ENCODE data around the gene BCL2L14. TPM values are rescaled to one million over a fixed set of nuclear protein-coding genes. Genes with fewer than 3 reads are reported as not detected.

The BCL2L14 gene
- total RNA-seq, 1 experiment from 2014 or later: 0.30 TPM

DNA sequence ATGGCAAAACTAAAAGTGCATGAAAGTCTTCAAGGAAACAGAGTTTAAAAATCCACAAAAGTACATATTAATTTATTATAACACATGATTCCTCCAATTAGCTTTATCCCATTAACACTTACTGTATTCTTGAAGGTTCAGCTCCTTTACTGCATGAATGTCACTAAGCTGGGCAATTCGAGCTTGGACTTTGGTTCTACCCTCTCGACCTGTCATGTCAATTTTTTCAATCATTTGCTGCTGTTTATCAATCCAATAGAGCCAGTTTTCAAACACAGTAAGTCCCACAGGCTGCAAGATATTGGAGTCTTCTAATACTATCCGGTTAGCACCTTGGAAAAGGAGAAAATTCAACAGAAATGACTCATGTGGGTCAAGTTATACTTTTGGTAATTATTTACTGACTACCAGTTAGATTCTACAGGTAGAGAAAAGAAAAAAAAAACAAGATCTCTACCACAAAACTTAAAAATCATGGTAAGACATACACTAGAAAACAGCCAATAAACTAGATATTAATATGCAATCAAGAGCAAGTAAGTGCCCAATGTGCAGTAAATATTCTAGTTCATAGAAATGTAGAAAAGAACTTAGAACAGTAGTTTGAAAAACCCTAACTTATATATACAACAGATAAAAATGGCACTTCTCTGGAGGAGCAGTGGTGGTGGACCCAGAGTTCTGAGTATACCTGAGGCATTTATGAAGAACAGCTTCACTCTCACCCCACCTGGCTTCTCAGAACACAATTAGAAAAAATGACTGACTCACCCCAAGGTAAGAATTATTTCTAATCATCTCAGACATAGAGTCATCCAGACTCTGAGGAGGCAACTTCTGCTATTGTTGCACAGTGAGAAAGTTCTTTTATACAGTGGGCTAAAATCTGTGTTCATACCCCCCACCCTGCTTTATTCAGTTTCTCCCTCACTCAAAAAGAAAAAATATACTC, 67.7 kb downstream of the BCL2L14 start:
- Histone ChIP-seq H3K36me3 (ENCODE audit: control insufficient read depth in 1 of 2, insufficient read depth in 2 of 2, low read length in 2 of 2) (0 out of 4 replicates have a peak, but pooled peaks cover 0 to 2% of the 10 kb centered on the region in 2 experiments), H3K79me2 (ENCODE audit: insufficient read depth, low read length) (no peaks in the 10 kb centered on the region), H3K27ac (ENCODE audit: low read depth, low read length) (no peak overlapping the region), H3K9me3 (ENCODE audit: control insufficient read depth in 1 of 2, insufficient read depth in 1 of 2, low read depth in 1 of 2, low read length in 2 of 2) (no peaks in the 10 kb centered on the region), H4K20me1 (ENCODE audit: insufficient read depth) (no peaks in the 10 kb centered on the region), H3K4me2 (ENCODE audit: low read length) (no peak overlapping the region), H3K27me3 (ENCODE audit: insufficient read depth, low read length) (no peaks in the 10 kb centered on the region), H3K9me2 (ENCODE audit: insufficient read depth) (no peaks in the 10 kb centered on the region), H3K9ac (ENCODE audit: low read length) (no peak overlapping the region), H2AFZ (ENCODE audit: low read depth, low read length, poor library complexity, severe bottlenecking) (no peak overlapping the region), H3K4me3 (replicated peaks in 1 of 2; ENCODE audit: low read depth in 1 of 2, low read length in 2 of 2) (no peak overlapping the region), H3K4me1 (ENCODE audit: control insufficient read depth in 1 of 2, insufficient read depth in 2 of 2, low read length in 2 of 2) (no peaks in the 10 kb centered on the region)
- RAD21 ChIA-PET (ENCODE audit: low non-redundant PET in 1 of 2, low total read pairs in 2 of 2, uncharacterized antibody in 2 of 2, unreplicated experiment in 2 of 2): no interaction called here
- DNase-seq (ENCODE audit: low read depth, low spot score) (no peak), ATAC-seq (no peak)
- TF ChIP-seq SIN3A (IDR thresholded peaks at IDR 0.05; ENCODE audit: low read depth) (no peak), EZH2phosphoT487 (IDR thresholded peaks at IDR 0.05; ENCODE audit: borderline replicate concordance) (no peak), CEBPB (IDR thresholded peaks at IDR 0.05; ENCODE audit: low read depth) (no peak), POLR2A (IDR thresholded peaks at IDR 0.05; ENCODE audit: borderline replicate concordance, extremely low read depth, insufficient read depth, insufficient read length) (no peak), FOSL1 (IDR thresholded peaks at IDR 0.05; ENCODE audit: low read depth) (no peak), JUND (IDR thresholded peaks at IDR 0.05) (no peak), ELF1 (IDR thresholded peaks at IDR 0.05; ENCODE audit: borderline replicate concordance, low read depth) (no peak), POLR2AphosphoS5 (IDR thresholded peaks at IDR 0.05; ENCODE audit: low read depth, low read length) (no peak), SRF (IDR thresholded peaks at IDR 0.05; ENCODE audit: low read depth) (no peak), ZNF274 (IDR thresholded peaks at IDR 0.05; ENCODE audit: low read depth, low read length) (no peak), ZFX (IDR thresholded peaks at IDR 0.05) (no peak), YY1 (IDR thresholded peaks at IDR 0.05; ENCODE audit: extremely low read depth, insufficient replicate concordance, low read depth, low read length) (no peak), EZH2 (IDR thresholded peaks at IDR 0.05) (no peak), SP1 (IDR thresholded peaks at IDR 0.05; ENCODE audit: low read depth) (no peak), EGR1 (IDR thresholded peaks at IDR 0.05; ENCODE audit: low read depth) (no peak)
- TF ChIP-seq, protein P1, sequence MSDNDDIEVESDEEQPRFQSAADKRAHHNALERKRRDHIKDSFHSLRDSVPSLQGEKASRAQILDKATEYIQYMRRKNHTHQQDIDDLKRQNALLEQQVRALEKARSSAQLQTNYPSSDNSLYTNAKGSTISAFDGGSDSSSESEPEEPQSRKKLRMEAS (IDR thresholded peaks at IDR 0.05): no peak
- TF ChIP-seq, protein P2, sequence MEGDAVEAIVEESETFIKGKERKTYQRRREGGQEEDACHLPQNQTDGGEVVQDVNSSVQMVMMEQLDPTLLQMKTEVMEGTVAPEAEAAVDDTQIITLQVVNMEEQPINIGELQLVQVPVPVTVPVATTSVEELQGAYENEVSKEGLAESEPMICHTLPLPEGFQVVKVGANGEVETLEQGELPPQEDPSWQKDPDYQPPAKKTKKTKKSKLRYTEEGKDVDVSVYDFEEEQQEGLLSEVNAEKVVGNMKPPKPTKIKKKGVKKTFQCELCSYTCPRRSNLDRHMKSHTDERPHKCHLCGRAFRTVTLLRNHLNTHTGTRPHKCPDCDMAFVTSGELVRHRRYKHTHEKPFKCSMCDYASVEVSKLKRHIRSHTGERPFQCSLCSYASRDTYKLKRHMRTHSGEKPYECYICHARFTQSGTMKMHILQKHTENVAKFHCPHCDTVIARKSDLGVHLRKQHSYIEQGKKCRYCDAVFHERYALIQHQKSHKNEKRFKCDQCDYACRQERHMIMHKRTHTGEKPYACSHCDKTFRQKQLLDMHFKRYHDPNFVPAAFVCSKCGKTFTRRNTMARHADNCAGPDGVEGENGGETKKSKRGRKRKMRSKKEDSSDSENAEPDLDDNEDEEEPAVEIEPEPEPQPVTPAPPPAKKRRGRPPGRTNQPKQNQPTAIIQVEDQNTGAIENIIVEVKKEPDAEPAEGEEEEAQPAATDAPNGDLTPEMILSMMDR (IDR thresholded peaks at IDR 0.05 in 2 of 3, conservative IDR thresholded peaks at IDR 0.05 in 1 of 3; ENCODE audit: borderline replicate concordance in 1 of 3, insufficient read depth in 1 of 3, low read depth in 2 of 3, low read length in 2 of 3): no peak
- TF ChIP-seq, protein P3, sequence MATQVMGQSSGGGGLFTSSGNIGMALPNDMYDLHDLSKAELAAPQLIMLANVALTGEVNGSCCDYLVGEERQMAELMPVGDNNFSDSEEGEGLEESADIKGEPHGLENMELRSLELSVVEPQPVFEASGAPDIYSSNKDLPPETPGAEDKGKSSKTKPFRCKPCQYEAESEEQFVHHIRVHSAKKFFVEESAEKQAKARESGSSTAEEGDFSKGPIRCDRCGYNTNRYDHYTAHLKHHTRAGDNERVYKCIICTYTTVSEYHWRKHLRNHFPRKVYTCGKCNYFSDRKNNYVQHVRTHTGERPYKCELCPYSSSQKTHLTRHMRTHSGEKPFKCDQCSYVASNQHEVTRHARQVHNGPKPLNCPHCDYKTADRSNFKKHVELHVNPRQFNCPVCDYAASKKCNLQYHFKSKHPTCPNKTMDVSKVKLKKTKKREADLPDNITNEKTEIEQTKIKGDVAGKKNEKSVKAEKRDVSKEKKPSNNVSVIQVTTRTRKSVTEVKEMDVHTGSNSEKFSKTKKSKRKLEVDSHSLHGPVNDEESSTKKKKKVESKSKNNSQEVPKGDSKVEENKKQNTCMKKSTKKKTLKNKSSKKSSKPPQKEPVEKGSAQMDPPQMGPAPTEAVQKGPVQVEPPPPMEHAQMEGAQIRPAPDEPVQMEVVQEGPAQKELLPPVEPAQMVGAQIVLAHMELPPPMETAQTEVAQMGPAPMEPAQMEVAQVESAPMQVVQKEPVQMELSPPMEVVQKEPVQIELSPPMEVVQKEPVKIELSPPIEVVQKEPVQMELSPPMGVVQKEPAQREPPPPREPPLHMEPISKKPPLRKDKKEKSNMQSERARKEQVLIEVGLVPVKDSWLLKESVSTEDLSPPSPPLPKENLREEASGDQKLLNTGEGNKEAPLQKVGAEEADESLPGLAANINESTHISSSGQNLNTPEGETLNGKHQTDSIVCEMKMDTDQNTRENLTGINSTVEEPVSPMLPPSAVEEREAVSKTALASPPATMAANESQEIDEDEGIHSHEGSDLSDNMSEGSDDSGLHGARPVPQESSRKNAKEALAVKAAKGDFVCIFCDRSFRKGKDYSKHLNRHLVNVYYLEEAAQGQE (IDR thresholded peaks at IDR 0.05; ENCODE audit: low read depth): no peak
- TF ChIP-seq, protein P4, sequence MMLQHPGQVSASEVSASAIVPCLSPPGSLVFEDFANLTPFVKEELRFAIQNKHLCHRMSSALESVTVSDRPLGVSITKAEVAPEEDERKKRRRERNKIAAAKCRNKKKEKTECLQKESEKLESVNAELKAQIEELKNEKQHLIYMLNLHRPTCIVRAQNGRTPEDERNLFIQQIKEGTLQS (IDR thresholded peaks at IDR 0.05): no peak
- POLR2A ChIA-PET: no interaction called here
- intact Hi-C loops (cut with micrococcal nuclease): no loop called here
- no TSS peak for BruUV-seq (replicated peaks)
- CTCF ChIA-PET: no interaction called here

Data from HCT116 (cell line).